GM18909 (cell line): Measurements from ENCODE around the gene PRDM8.
"Not testable (repeated sequence)": the region's sequence is repeated elsewhere in the genome, so short reads cannot be mapped to it uniquely, and the experiment has no call there.

Experiments
- ATAC-seq: cut with Tn5 transposase; IDR thresholded peaks from one replicate; pipeline ENCODE4 v1.9.1; 2021; ENCODE audit warnings: mild to moderate bottlenecking; ENCODE audit not compliant: unreplicated experiment, poor library complexity

Gene PRDM8

GRCh38 chr4:80196922-80197573 lies at the start of gene PRDM8:
PRDM8 (plus strand) TSS chr4:80197503; CDS start chr4:80200081, 2,578 bp downstream.
- no peak for ATAC-seq

DNA sequence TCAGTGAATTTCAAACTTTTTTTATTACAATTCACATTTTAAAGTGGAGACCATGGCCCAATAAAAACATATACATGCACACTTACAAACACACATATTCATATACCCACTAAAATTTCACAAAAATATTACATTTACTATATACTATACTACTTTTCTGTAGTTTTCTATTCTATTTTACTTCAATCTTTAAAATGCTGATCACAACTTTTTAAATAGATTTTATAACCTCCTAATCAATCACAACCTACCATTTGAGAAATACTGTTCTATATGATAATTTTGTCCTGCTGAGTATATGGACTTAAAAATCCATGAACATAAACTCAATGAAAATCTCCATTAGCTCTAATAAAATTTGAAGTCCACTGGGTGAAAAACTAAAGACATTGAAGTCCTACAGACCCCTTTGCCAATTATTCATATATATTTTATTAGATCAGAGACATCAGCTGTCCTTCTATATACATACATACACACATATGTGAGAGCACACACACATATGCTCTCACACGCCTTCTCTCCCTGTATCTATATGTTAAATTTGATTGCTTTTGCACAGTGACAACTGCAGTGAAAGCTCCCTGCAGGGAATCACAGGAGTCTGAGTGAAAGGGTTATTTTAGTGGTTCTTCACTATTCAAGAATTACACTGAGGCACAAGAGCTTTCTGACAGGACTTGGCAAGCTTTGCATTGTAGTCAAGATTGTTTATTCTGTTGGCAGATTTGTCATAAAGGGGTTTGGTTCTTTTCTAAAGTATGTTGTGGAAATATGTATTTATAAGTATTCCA lies 46.7 kb upstream of the PRDM8 start:
- no peak for ATAC-seq

DNA sequence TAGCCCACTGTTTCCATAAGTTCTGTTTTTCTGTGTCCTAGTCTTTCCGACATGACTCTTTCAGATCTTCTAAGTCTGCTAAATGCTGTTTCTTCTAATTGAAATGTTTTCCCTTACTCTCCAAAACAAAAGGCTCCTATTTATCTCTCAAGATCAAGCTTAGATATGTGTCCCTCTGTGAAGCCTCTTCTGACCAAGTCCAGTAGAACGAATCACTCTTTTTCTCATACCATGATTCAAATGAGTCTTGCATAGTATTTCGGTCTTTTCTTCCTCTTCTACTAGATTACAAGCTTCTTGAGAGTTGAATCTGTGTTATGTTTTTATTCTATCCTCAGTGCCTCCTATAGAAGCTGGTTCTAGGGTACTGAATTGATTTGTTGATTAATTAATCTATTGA lies 45.3 kb upstream of the PRDM8 start:
- no peak for ATAC-seq

- no peak for ATAC-seq
These were observed 43.3 kb upstream of the PRDM8 start for GRCh38 chr4:80153874-80154544.

GRCh38 chr4:80154545-80154933 lies 42.8 kb upstream of the PRDM8 start:
- ATAC-seq: no peak

GRCh38 chr4:80155316-80155982 lies 41.9 kb upstream of the PRDM8 start:
- no peak for ATAC-seq

DNA sequence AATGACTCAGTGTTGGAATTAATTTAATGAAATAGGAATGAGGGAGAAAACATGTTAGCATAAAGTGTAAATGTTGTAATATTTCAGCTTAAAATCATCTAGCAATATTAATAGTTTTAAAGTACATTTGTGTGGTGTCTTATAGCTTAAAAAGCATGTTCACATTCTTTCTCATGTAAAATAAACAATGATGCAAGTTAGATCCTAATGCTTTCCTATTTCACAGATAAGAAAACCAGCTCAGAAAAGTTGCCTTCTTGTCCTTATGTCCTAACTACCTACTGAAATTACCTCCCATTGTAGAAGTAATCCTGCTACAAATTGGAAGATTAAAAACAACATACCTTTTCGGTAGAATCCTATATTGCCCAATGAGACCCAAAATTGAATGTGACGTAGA lies 40.9 kb upstream of the PRDM8 start:
- ATAC-seq: no peak

GRCh38 chr4:80161413-80162058 lies 35.8 kb upstream of the PRDM8 start:
- no peak for ATAC-seq

GRCh38 chr4:80162418-80162817 lies 34.9 kb upstream of the PRDM8 start:
- no peak for ATAC-seq

DNA sequence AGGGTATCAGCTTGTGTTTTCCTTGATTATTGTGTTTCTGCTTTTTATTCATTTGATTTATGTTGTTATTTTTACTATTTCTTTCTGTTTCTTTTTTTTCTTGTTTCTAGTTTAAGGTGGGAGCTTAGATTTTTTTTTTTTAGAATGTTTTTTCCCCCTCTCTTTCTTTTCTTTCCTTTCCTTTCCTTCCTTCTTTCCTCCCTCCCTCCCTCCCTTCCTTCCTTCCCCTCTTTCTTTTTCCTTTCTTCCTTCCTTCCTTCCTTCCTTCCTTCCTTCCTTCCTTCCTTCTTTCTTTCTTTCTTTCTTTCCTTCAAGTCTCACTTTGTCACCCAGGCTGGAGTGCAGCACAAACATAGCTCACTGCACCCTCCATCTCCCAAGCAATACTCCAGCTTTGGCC lies 31.4 kb upstream of the PRDM8 start:
- no peak for ATAC-seq

GRCh38 chr4:80171251-80171650 lies 26.1 kb upstream of the PRDM8 start:
- no peak for ATAC-seq

- peak; percentile 16 for ATAC-seq
These were observed 25.6 kb upstream of the PRDM8 start for GRCh38 chr4:80171656-80172055.

GRCh38 chr4:80172203-80172602 lies 25.1 kb upstream of the PRDM8 start:
- peak; percentile 67 for ATAC-seq

DNA sequence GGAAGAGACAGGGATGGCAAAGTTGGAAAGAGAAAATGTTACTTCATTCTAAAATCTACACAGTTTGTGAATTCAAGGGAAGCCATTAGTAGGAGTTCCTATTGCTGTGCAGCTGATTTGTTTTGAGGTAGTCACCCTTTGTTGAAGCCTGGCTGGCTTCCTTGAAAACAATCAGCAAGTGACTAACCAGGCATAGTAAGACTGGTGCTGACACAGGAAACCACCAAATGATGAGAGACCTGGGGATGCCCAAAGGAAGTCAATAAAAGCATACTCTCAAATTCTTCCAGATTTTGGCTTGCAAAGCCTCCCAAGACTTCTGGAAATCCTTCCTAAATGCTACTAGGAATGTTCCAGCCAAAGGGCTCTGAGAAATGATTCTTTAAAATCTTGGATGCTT lies 23.9 kb upstream of the PRDM8 start:
- ATAC-seq: peak; percentile 89

- no peak for ATAC-seq
These were observed 23.5 kb upstream of the PRDM8 start for GRCh38 chr4:80173841-80174240.

- ATAC-seq: not testable (repeated sequence)
These were observed 19.5 kb upstream of the PRDM8 start for GRCh38 chr4:80177793-80178192.

DNA sequence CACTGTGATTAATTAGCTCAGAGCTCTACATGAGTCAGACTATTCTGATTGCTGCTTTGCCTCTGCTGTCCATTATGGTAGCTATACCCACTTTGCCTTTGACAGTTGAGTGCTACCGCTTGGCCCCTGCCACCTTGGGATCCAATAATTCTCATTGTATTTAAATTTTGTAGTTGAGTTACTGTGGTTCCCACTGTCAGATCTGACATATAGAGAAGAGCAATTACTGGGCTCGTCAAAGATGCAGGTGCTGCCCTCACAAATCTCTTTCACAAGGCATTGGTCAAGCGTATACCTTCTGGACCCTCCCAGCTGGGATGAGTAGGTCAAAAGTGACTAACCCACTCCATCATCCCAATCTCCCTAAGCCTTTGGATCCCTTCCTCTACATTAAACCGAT lies 18.3 kb upstream of the PRDM8 start:
- ATAC-seq: no peak

- ATAC-seq: no peak
These were observed 17.6 kb upstream of the PRDM8 start for GRCh38 chr4:80179637-80180161.

DNA sequence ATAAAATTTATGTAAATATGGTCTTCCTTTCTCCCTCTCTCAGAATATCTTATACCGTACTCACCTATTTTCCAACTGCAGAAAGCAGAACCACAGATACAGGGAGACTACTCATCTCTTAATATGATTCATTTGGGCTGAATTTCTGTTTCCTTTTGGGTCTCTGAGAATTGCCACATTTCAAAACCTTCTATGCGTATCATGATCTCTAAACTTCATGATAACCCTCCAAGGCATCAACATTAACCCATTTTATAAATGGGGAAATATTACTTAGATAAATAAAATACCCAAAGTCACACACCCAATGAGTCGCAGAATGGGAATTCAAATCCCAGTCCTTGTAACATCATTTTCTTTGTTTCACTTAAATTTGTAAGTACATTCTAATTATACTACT lies 16.6 kb upstream of the PRDM8 start:
- ATAC-seq: no peak

- no peak for ATAC-seq
These were observed 15.0 kb upstream of the PRDM8 start for GRCh38 chr4:80182237-80182866.
